Left lung (tissue), 10 donors: ENCODE measurements around the gene ARFRP1. TPM values are rescaled to one million over a fixed set of nuclear protein-coding genes. Genes with fewer than 3 reads are reported as not detected.

Experiments used
- ATAC-seq: fragments of 200-7000 bp; cut with Tn5 transposase; one replicate; pipeline ENCODE4 v1.9.1; 2020; ENCODE audit warnings: moderate library complexity
- DNase-seq, 4 donors: peaks; one replicate each; pipeline ENCODE4 v3.0.0-alpha.2; 2013 to 2020
- H3K27ac ChIP-seq, 2 donors: fragments of 200-600 bp; sonication (generic) in 1 of 2; one replicate each; pipeline versions ENCODE4 v1.5.0 to v1.8.0; 2020 to 2021
- H3K27me3 ChIP-seq, 2 donors: fragments of 200-600 bp; sonication (generic) in 1 of 2; one replicate each; pipeline versions ENCODE4 v1.5.0 to v1.8.0; 2020 to 2021
- H3K36me3 ChIP-seq, 2 donors: fragments of 200-600 bp; sonication (generic) in 1 of 2; one replicate each; pipeline versions ENCODE4 v1.5.0 to v1.8.0; 2020 to 2021
- H3K4me1 ChIP-seq, 2 donors: fragments of 200-600 bp; one replicate each; pipeline ENCODE4 v1.8.0; 2021
- H3K4me3 ChIP-seq, 2 donors: fragments of 200-600 bp; sonication (generic) in 1 of 2; one replicate each; pipeline versions ENCODE4 v1.5.0 to v1.8.0; 2020 to 2021; ENCODE audit warnings: mild to moderate bottlenecking in 1 of 2
- H3K9me3 ChIP-seq, 2 donors: fragments of 200-600 bp; sonication (generic) in 1 of 2; one replicate each; pipeline versions ENCODE4 v1.5.0 to v1.8.0; 2020 to 2021
- intact Hi-C, 2 donors: fragments of 100-400 bp; cut with DNase I; formaldehyde crosslinking; loops; one replicate each; pipeline versions ENCODE4 v1.11.2 to v1.14.2; 2022
- polyA plus RNA-seq, 6 donors: library from polyadenylated mRNA; unstranded; fragments of 120-200 nt; gene quantifications; one replicate each; pipeline ENCODE4 v1.2.1, GENCODE V29; 2013; ENCODE audit not compliant: insufficient read length in 6 of 6
- total RNA-seq, 2 donors: library from RNA; stranded (reverse); fragmentation: NEBNext Ultra II Directional; extraction: Animal tissue kit (Norgen Biotek cat#: 25700); gene quantifications; one replicate each; pipeline ENCODE4 v1.2.1, GENCODE V29; 2021
- TF ChIP-seq, protein P1 (sequence below), 2 donors: fragments of 200-600 bp; sonication (generic) in 1 of 2; IDR thresholded peaks; one replicate each; pipeline versions ENCODE4 v1.5.0 to v1.8.0; 2021; ENCODE audit warnings: antibody characterized with exemption in 2 of 2
- donor health status: DM: no; HTN: yes; CAD: no.
- donor health status: DM: no; HTN: no; CAD: no.

ARFRP1 gene
- total and polyA plus RNA-seq, 8 donors, result 29.1 to 46.9 (median 32.8) TPM

DNA sequence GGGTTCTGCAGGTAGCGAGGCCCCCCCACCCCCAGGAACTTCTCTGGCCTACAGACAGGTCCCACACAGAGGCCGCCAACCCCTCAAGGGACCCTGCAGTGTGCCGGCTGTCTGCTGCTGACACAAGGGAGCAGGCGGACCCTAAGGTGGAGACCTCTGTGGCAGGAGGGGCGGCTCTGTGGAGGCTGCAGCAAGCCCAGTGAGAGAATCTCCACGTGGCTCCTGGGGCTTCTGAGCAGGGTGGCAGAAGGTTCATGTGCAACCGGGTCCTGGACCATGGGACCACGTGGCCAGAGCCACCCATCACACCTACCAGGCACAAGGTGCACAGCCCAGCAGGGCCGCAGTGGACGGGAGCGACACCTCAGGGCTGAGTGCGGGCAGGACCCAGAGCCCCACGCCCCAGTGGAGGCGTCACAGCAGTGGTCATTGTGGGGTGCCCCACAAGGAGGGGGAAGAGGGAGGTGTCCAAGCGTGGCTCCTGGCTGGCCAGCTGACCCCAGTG lies 4.3 kb downstream of the ARFRP1 start:
- intact Hi-C loops, result no loop called here
- peaks cover 11 to 40% of the 10 kb centered on the region in 2 donors for H3K4me1 ChIP-seq
- no peak for ATAC-seq

DNA sequence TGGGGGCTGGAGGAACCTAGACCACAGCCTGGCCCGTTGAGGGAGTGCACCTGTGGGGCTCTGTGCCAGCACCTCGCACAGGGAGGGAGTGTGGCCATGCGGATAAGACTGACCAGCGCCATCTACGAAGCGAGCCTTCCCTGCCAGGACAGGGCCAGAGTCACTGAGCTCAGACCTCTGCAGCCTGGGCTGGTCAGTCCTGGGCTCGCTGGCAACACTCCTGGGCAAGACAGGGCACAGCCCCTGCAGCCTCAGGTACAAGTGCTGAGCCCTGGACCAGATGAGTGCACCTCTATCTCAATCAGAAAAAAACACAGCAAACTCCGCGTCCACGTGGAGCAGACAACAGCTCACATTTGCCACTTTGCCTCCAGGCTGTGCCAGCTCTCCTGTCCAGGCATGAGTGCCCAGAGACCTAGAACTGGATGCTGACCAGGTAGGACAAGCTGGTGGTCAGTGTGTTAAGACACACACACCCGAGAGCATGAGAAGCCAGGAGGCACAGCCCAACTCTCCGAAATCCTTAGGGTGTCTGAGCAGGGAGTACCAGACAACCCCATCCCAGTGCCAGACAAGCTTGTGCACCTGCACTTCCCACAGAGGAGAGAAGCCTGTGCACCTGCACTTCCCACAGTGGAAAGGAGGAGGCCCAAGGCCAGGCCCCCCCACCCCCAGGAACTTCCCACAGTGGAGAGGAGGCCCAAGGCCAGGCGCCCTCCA lies 4.9 kb downstream of the ARFRP1 start:
- H3K9me3 ChIP-seq, result no peaks in the 10 kb centered on the region
- TF ChIP-seq, protein P1, sequence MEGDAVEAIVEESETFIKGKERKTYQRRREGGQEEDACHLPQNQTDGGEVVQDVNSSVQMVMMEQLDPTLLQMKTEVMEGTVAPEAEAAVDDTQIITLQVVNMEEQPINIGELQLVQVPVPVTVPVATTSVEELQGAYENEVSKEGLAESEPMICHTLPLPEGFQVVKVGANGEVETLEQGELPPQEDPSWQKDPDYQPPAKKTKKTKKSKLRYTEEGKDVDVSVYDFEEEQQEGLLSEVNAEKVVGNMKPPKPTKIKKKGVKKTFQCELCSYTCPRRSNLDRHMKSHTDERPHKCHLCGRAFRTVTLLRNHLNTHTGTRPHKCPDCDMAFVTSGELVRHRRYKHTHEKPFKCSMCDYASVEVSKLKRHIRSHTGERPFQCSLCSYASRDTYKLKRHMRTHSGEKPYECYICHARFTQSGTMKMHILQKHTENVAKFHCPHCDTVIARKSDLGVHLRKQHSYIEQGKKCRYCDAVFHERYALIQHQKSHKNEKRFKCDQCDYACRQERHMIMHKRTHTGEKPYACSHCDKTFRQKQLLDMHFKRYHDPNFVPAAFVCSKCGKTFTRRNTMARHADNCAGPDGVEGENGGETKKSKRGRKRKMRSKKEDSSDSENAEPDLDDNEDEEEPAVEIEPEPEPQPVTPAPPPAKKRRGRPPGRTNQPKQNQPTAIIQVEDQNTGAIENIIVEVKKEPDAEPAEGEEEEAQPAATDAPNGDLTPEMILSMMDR (IDR thresholded peaks at IDR 0.05), result no peak
- no peaks in the 10 kb centered on the region for H3K27me3 ChIP-seq
- DNase-seq, result peak in 1 of 4 donors; percentile 66
- H3K27ac ChIP-seq, result no peak overlapping the region
- H3K36me3 ChIP-seq, result peaks cover 0 to 53% of the 10 kb centered on the region in 2 donors
- H3K4me3 ChIP-seq, result no peak overlapping the region
- ATAC-seq, result no peak
- H3K4me1 ChIP-seq, result peaks cover 10 to 44% of the 10 kb centered on the region in 2 donors
- intact Hi-C loops, result no loop called here

More for the DNA sequence above, 4.3 kb downstream of the ARFRP1 start:
- Histone ChIP-seq H3K9me3 (no peaks in the 10 kb centered on the region), H3K27ac (no peak overlapping the region), H3K36me3 (peaks cover 0 to 53% of the 10 kb centered on the region in 2 donors), H3K4me3 (no peak overlapping the region), H3K27me3 (no peaks in the 10 kb centered on the region)
- DNase-seq, result peak in 2 of 4 donors; percentile 30 to 67
- TF ChIP-seq, protein P1 (IDR thresholded peaks at IDR 0.05), result no peak

DNA sequence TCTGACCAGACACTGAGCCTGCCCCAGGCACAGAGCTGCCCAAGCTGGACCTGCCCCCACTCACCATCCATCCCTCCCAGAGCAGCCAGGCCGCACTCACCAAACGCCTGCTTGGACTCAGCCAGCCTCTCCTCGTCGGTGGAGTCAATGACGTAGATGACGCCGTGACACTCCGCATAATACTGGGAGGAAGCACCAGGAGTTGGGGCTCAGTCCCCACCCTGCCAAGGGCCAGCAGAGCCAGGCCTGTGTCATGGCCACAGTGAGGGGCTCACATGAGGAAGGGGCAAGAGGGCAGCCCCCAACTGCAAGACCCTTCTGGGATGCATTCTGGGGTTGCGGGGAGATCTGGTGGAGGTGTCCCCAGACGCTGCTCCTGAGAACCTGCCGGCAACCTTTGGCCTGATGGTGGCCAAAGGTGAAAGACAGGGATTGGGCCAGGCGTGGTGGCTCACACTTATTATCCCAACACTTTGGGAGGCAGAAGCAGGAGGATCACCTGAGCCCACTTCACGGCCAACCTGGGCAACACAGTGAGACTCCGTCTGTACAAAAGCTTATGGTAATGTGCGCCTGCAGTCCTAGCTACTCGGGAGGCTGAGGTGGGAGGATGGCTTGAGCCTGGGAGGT lies 5.6 kb downstream of the ARFRP1 start:
- peak overlapping the region in 1 of 2 donors; percentile 37 for H3K27ac ChIP-seq
- peaks cover 0 to 53% of the 10 kb centered on the region in 2 donors for H3K36me3 ChIP-seq
- no peak overlapping the region for H3K4me3 ChIP-seq
- TF ChIP-seq, protein P1 (IDR thresholded peaks at IDR 0.05), result no peak
- no peak for ATAC-seq
- intact Hi-C loops, result no loop called here
- peaks cover 13 to 50% of the 10 kb centered on the region in 2 donors for H3K4me1 ChIP-seq
- no peaks in the 10 kb centered on the region for H3K9me3 ChIP-seq
- no peak for DNase-seq
- H3K27me3 ChIP-seq, result peaks cover 0 to 2% of the 10 kb centered on the region in 2 donors

DNA sequence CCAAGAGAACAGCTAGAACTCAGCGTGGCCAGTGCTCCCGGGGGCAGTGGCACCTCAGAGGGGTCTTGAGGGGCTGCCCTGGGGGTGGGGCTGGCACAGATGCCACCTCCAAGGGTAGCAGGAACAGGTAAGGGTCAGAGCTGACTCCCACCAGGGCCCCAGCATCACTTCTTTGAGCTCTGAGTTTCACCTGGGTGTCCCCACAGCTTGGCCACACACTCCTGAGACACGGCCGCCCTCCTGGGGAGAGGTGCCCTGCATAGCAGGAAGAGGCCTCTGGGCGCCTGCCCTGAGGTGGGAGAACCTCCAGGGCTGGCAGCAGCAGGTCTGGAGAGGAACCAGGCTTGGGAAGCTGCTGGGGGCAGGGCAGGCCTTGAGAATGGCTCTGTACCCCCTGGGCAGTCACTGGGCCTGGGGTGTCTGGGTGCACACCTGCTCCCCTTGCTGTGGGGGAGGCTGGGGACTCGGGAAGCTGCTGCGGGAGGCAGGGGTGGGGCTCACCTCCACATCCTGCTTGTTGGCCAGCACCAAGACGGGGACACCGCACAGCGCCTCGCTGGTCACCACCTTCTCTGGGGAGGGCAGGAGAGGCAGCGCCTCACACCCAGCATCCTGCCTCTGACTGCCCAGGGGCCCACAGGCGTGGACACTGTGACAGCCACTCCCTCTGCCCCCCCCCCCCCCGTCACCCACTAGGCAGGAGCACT lies 6.3 kb downstream of the ARFRP1 start:
- Histone ChIP-seq H3K9me3 (no peaks in the 10 kb centered on the region), H3K27ac (peak overlapping the region in 1 of 2 donors; percentile 37), H3K4me3 (no peak overlapping the region), H3K27me3 (peaks cover 0 to 9% of the 10 kb centered on the region in 2 donors), H3K4me1 (peaks cover 12 to 50% of the 10 kb centered on the region in 2 donors), H3K36me3 (peaks cover 0 to 53% of the 10 kb centered on the region in 2 donors)
- intact Hi-C loops, result no loop called here
- TF ChIP-seq, protein P1 (IDR thresholded peaks at IDR 0.05), result no peak
- peak in 1 of 4 donors; percentile 73 for DNase-seq
- ATAC-seq, result no peak

DNA sequence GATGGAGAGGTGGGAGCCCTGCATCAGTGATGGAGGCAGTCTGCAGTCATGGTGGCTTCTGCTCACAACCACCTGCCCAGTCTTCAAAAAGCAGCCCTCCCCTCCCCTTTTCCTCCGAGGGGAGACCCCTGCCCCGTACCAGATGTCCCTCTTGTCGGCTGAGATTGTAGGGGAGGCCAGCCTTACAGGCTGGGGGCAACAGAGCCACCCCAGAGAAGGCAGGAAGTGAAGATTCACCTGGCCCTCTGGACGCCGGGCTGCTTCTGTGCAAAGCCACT lies 6.8 kb downstream of the ARFRP1 start:
- ATAC-seq (no peak), DNase-seq (no peak)
- Histone ChIP-seq H3K27me3 (peaks cover 0 to 10% of the 10 kb centered on the region in 2 donors), H3K9me3 (no peaks in the 10 kb centered on the region), H3K36me3 (peaks cover 0 to 48% of the 10 kb centered on the region in 2 donors), H3K4me1 (peaks cover 12 to 50% of the 10 kb centered on the region in 2 donors), H3K27ac (peak overlapping the region in 1 of 2 donors; percentile 37), H3K4me3 (no peak overlapping the region)
- intact Hi-C loops, result no loop called here
- TF ChIP-seq, protein P1 (IDR thresholded peaks at IDR 0.05), result no peak
